GM12892 (cell line): Measurements from ENCODE around the gene EDEM1.

ENCODE experiments used
- DNase-seq: peaks from one replicate; pipeline ENCODE4 v3.0.0; 2011; ENCODE audit not compliant: insufficient read length
- FAIRE-seq: peaks from 2 replicates; lab custom pipeline; 2011; peaks lifted over from hg19 to GRCh38; lab: Jason Lieb, UNC
- POLR2A ChIP-seq: IDR thresholded peaks from 2 replicates; pipeline ENCODE4 v1.6.1; 2011; ENCODE audit warnings: low read depth, low read length, control low read depth
- POLR2AphosphoS5 ChIP-seq: IDR thresholded peaks from 2 replicates; pipeline ENCODE4 v1.6.1; 2011; ENCODE audit warnings: low read depth, low read length, control low read depth
- TAF1 ChIP-seq: IDR thresholded peaks from 2 replicates; pipeline ENCODE4 v1.6.1; 2011; ENCODE audit warnings: low read depth, mild to moderate bottlenecking, control low read depth, low read length, borderline replicate concordance

Gene EDEM1

DNA sequence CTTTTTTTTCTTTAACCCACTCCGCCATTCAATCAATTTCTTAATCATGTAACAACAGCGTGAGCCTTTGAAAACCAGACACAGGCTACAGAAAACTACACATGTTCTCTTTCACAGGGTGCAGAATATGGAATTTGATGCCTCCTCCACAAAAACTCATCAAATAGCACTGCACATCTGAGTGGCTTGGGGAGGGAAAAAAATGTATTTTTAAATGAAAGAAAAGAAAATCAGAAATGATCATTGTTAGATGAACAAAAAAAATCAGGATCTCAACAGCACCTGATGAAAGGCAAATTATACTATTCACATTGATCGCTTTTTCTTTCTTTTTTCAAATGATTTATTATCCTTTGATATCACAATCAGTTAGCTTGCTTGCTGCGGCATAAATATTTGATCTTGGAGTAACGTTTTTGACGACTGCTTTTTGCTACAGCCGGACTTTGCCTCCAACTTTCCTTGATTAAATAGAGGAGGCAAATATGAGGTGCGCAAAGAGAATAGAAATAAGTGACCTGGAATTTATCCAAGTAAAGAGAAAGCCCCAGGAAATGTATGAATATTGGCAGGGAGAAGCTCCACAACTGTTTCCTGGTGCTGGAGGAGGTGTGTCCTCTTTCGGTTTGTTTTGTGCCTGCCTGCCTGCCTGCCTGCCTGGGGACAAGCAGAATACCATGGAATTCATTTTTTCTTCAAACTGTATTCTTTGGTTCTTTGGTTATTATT, 63.1 kb downstream of the EDEM1 start:
- no peak for FAIRE-seq
- TF ChIP-seq POLR2AphosphoS5 (no peak), POLR2A (no peak), TAF1 (no peak)
- no peak for DNase-seq

DNA sequence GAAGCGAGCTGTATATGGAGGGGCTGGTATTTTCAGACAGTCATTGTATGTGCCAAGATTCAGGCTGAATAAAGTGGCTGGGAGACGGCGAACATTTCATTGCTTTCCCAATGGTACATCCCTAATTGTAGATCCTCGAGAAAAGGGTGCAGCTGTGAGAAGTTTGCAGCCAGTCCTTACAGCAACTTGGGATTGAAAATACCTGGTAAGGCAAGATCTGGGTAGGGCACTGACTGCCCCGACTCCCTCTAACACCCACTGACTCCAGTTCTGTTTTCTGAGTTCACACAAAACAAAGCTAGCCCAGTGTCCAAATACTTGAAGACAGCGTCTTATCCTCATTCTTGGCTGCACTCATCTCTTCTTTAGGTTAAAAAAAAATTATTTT, 63.7 kb downstream of the EDEM1 start:
- DNase-seq (no peak), FAIRE-seq (no peak)
- TF ChIP-seq TAF1 (no peak), POLR2A (no peak), POLR2AphosphoS5 (no peak)

DNA sequence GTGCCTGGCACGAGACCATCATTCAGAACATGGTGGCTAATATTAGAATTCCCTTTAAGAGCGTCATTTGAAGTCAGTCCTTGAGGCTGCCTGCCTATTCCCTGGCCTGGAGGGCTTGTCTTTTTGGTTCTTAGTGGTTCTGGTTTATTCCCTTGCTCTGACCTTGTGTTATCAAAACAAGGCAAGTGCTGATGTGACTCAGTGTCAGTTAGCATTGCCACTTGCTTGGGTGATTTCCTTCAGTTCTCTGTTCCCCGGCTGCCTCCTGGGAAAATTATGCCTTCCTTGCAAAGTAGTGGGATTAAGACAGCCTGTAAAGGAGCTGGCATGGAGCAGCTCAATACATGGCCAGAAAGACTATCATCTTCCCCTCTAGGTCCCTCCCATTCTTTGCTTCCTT, 64.6 kb downstream of the EDEM1 start:
- FAIRE-seq (no peak), DNase-seq (no peak)
- TF ChIP-seq POLR2A, result no peak
- TF ChIP-seq TAF1, result no peak
- no peak for TF ChIP-seq POLR2AphosphoS5

DNA sequence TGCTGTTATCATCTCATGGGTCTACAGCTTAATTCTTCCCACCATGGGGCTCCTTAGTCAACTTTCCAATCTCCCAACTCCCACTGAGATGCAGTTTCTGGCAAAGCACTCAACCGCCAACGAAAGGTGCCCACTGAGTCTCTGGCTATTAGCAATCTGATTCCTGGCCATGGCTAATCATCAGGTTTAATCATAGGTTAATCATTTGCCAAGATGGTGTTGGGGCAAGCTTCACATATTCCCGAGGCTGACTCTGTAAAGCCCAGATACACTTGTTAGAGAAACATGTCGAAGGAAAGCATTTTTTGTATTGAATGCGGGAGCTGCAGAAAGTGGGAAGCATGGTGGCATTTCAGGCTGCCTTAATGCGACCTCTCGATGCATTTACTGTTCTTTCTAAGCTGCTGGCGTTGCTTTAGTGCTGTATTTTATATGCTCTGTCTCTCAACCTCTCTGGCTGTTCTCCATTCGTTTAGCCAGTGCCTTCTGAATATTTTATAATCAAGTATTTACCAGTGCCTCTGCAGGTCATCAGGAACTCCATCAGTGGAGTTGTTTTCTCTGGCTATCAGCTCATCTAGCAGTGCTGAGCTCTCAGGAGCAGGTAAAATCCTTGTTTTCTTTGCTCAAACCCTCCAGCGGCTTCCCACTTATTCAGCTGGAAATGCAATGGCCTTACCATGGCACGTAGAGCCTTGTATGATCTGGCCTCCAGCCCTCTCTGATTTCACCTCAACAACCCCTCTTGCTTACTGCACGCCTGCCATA, 67.0 kb downstream of the EDEM1 start:
- FAIRE-seq, result no peak

DNA sequence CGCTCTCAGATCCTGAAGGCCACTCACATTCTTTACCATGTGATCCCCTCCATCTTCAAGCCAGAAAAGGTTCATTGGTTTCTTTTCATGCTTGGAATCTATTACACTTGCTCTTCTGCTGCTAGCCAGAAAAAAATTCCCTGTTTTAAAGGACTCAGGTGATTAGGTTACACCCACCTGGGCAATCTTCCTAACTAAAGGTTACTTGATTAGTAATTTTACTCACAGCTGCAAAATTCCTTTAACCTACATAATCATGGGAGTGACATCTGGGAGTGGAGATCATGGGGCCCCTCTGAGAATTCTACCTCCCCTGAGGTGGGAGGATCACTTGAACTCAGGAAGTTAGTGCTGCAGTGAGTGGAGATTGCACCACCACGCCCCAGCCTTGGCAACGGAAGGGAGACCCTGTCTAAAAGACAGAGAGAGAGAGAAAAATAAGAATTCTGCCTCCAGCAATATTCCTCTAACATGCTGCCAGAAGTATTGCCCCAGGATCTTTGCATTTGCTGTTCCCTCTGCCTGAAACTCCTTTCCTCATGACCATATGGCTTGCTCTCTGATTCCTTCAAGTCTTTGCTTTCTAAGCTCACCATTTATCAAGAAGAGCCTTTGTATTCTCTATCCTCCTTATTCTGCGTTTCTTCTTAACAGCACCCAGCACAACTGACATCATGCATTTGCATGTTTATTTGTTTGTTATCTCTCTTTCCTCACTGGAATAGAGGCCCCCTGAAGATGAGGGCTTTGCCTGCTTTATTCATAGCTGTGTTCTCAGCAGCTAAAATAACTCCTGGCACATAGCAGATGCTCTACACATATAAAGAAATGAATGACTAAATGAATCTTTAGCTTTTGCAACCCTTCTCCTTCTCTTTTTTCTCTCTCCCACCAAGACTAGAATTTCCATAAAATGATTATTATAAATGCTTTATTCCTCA, 68.2 kb downstream of the EDEM1 start:
- TF ChIP-seq POLR2A (no peak), TAF1 (no peak), POLR2AphosphoS5 (no peak)

More for the DNA sequence above, 67.0 kb downstream of the EDEM1 start:
- no peak for TF ChIP-seq POLR2AphosphoS5
- no peak for TF ChIP-seq TAF1
- no peak for TF ChIP-seq POLR2A
- no peak for DNase-seq

DNA sequence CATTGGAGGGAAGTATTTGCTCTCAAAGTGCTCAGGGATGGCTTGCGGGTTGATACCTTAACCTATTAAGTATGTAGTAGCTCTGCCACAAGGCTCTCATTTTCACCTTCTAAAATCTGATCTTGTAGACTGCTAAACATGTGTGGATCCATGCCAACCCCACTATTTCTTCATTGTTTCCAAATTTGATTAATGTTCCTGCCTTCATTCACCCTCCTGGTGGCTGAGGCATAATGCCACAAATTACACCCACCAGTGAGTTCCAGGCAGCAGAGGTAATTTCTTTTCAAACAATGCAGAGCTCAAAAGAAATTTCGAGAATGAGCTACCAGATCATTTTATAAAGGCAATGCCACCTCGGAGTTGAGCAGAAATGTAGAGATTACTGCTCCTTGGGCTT, 71.0 kb downstream of the EDEM1 start:
- no peak for FAIRE-seq
- TF ChIP-seq POLR2AphosphoS5 (no peak), TAF1 (no peak), POLR2A (no peak)
- no peak for DNase-seq

More for the DNA sequence above, 68.2 kb downstream of the EDEM1 start:
- no peak for FAIRE-seq
- no peak for DNase-seq

DNA sequence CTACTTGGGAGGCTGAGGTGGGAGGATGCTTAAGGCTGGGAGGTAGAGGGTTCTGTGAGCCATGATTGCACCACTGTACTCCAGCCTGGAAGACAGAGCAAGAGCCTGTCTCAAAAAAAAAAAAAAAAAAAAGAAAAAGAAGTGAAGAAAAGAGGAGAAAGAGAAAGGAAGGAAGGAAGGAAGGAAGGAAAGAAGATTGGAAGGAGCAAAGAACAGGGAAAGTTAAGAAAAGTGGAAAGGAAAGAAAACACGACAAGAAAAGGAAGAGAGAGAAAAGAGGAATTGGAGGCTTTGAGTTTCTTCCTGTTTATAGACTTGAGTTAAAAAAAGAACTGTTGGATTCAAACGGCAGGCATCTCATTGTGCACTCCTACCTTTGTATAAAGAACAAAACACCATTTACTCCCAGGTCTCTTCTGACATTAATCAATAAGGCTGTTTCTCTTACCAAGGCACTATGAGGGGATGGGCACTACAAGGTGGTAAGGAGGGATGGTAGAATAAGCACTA, 73.5 kb downstream of the EDEM1 start:
- no peak for FAIRE-seq
- no peak for DNase-seq
- TF ChIP-seq TAF1, result no peak
- no peak for TF ChIP-seq POLR2AphosphoS5
- TF ChIP-seq POLR2A, result no peak

DNA sequence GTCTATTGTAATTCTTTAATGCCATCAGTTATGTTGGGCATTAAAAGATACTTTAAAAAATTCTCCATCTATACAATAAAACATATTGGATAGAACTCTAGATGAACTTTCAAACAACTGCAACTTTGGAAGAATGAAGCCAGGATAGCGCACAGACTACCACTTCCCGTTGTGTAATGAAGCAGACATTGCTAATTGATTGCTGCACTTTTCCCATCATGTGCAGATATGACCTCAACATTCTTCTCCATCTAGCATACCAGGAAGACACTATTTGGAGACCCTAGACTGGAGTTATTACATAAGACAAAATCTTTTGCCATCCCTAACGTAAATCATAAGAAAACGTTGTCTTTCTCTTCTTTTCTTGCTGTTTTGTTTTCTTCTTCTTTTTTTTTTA, 75.0 kb downstream of the EDEM1 start:
- no peak for TF ChIP-seq TAF1
- no peak for TF ChIP-seq POLR2A
- TF ChIP-seq POLR2AphosphoS5, result no peak
- FAIRE-seq (no peak), DNase-seq (no peak)

DNA sequence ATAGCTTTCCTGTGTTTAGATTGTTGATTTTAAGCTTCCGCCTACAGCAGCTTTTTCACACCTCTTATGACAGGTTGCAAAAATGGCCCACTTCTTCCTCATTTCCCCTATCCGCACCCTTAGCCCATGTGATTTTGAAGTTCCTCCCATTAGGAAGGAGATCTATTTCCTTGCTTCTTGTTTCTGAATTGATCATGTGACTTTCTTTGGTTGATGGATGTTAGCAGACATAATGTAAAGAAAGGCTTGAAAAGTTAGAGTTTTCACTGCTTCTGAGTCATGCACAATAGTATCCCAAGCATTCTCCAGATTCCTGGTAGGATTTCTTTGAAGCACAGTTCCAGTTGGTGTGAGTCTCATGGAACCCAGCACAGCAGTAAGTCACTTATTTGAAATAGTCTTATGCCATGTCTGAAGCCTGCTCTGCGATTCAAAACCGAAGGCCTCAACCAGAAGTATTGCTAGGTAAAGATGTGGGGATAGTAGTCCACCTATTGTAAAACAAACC, 76.6 kb downstream of the EDEM1 start:
- FAIRE-seq, result no peak
- DNase-seq, result no peak
- TF ChIP-seq POLR2AphosphoS5 (no peak), TAF1 (no peak), POLR2A (no peak)

DNA sequence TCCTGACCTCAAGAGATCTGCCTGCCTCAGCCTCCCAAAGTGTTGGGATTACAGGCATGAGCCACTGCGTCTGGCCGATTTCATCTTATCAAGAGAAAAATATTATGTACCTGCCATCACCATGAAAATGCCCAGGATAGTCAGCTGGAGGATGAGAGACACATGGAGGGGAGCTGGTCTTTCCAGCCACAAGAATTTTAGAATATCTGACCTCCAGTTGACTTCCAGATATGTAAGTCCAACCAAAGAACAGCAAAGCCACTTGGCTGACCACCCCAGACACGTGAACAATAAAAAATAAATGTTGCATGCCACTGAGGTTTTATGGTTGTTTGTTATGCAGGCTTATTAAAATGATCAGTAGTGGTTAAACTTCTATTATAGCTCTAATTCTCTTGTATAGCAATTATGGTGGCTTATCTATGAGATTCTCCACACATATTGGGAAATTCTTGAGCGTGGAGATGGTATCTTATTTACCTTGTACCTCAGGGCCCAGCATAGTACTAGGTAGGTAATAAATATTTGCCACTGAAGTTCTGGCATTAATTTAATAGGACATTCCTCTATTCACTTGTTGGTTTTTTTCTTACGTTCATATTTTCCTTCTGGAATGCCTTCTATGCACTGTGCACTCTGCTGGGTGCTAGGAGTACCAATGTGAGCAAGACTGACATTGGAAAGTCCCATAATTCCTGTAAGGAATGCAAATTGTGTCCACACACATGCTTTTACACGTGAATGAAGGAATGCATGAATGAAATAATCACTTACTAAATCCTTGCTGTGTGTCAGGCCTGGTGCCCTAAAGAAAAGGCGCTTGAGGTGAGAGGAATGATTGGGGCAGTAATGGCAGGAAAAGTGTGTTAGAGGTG, 77.6 kb downstream of the EDEM1 start:
- FAIRE-seq, result no peak
- TF ChIP-seq POLR2A (no peak), POLR2AphosphoS5 (no peak), TAF1 (no peak)
- DNase-seq, result no peak

DNA sequence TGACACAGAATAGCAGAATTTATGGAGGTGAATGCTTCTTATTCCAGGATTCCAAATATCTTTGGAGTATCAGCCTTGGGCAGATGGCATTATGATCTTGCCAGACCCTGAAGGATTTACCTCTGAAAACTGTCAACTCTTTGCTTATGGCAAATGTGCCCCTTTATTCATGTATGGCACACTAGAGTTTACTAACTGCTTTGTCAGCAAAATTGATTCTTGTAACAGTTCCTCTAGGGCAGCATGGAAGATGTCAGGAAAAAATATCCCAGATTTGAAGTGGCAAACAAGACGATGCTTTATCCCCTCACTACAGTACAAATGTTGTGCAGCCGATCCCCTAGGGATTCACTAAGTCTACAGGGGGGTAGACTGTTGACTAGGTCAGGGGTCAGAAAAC, 79.7 kb downstream of the EDEM1 start:
- FAIRE-seq (no peak), DNase-seq (no peak)
- TF ChIP-seq POLR2AphosphoS5 (no peak), TAF1 (no peak), POLR2A (no peak)
